Loucy (cell line): ENCODE results near the gene NHSL2.

Experiments used
- EZH2phosphoT487 ChIP-seq: fragments of 200-600 bp; IDR thresholded peaks from 2 replicates; pipeline ENCODE4 v1.6.1; 2018; ENCODE audit warnings: antibody characterized with exemption, mild to moderate bottlenecking, moderate library complexity, borderline replicate concordance
- TF ChIP-seq, protein P1 (sequence below): fragments of 200-600 bp; sonication (generic); conservative IDR thresholded peaks from 2 replicates; pipeline ENCODE4 v1.5.1; 2014; ENCODE audit warnings: mild to moderate bottlenecking, antibody characterized with exemption, low read length

DNA sequence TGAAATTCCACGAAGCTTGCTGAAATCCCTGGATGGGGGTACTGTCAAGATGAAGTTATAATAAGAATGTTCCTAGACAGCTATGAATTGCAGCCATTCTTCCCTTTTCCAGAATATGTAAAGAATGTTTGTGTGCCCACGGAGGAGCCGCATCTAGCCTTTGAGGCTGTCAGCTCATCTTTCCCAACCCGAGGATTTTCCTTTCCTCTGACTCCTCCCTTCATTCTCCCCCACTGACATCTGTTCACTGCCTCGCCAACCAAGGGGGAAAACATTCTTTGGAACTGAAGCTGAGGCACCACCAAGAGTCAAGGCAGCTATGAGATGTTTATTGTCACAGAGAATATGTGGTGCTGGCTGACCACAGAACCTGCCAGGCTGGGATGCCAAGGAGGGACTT is 8.8 kb downstream of the NHSL2 start:
- TF ChIP-seq, protein P1, sequence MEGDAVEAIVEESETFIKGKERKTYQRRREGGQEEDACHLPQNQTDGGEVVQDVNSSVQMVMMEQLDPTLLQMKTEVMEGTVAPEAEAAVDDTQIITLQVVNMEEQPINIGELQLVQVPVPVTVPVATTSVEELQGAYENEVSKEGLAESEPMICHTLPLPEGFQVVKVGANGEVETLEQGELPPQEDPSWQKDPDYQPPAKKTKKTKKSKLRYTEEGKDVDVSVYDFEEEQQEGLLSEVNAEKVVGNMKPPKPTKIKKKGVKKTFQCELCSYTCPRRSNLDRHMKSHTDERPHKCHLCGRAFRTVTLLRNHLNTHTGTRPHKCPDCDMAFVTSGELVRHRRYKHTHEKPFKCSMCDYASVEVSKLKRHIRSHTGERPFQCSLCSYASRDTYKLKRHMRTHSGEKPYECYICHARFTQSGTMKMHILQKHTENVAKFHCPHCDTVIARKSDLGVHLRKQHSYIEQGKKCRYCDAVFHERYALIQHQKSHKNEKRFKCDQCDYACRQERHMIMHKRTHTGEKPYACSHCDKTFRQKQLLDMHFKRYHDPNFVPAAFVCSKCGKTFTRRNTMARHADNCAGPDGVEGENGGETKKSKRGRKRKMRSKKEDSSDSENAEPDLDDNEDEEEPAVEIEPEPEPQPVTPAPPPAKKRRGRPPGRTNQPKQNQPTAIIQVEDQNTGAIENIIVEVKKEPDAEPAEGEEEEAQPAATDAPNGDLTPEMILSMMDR: no peak
- TF ChIP-seq EZH2phosphoT487: no peak
